H9 (cell line): ENCODE results near the gene GRIA4. TPM values are rescaled to one million over a fixed set of nuclear protein-coding genes. Genes with fewer than 3 reads are reported as not detected.

ENCODE experiments used
- DNase-seq: peaks from one replicate; pipeline ENCODE4 v3.0.0-alpha.2; 2017
- H2AFZ ChIP-seq: one replicate; pipeline ENCODE4 v1.6.1; 2013; ENCODE audit warnings: mild to moderate bottlenecking, low read length, control low read depth, moderate library complexity
- H2AK5ac ChIP-seq: 2 replicates; pipeline ENCODE4 v1.6.1; 2013; ENCODE audit warnings: low read length, control low read depth, mixed read lengths; ENCODE audit not compliant: insufficient read length
- H2BK120ac ChIP-seq: one replicate; pipeline ENCODE4 v1.6.1; 2013; ENCODE audit warnings: low read depth, mild to moderate bottlenecking, low read length, control low read depth, inconsistent platforms; ENCODE audit not compliant: poor library complexity, severe bottlenecking
- H2BK12ac ChIP-seq: 2 replicates; pipeline ENCODE4 v1.6.1; 2013; ENCODE audit warnings: low read length, control low read depth, mixed read lengths, low read depth; ENCODE audit not compliant: insufficient read length
- H2BK15ac ChIP-seq: 2 replicates; pipeline ENCODE4 v1.6.1; 2013; ENCODE audit warnings: low read depth, low read length, control low read depth
- H2BK20ac ChIP-seq: one replicate; pipeline ENCODE4 v1.6.1; 2013; ENCODE audit warnings: low read depth, mild to moderate bottlenecking, low read length, control low read depth, inconsistent platforms; ENCODE audit not compliant: poor library complexity, severe bottlenecking
- H2BK5ac ChIP-seq: 2 replicates; pipeline ENCODE4 v1.6.1; 2013; ENCODE audit warnings: low read length, control low read depth, mixed read lengths; ENCODE audit not compliant: insufficient read length
- H3K14ac ChIP-seq: 2 replicates; pipeline ENCODE4 v1.6.1; 2013; ENCODE audit warnings: low read length, control low read depth; ENCODE audit not compliant: insufficient read depth
- H3K18ac ChIP-seq: 2 replicates; pipeline ENCODE4 v1.6.1; 2013; ENCODE audit warnings: low read depth, mild to moderate bottlenecking, mixed read lengths, low read length, control low read depth; ENCODE audit not compliant: insufficient read length
- H3K23ac ChIP-seq: 2 replicates; pipeline ENCODE4 v1.6.1; 2013; ENCODE audit warnings: low read length, control low read depth, mixed read lengths, low read depth; ENCODE audit not compliant: insufficient read length
- H3K23me2 ChIP-seq: 2 replicates; pipeline ENCODE4 v1.6.1; 2013; ENCODE audit warnings: low read depth, mild to moderate bottlenecking, mixed read lengths, low read length, control low read depth; ENCODE audit not compliant: insufficient read length, poor library complexity, severe bottlenecking
- H3K27ac ChIP-seq: 2 replicates; pipeline ENCODE4 v1.5.1; 2013; ENCODE audit warnings: low read length, control low read depth, mixed read lengths, low read depth; ENCODE audit not compliant: insufficient read length
- H3K27me3 ChIP-seq: 2 replicates; pipeline ENCODE4 v1.6.1; 2013; ENCODE audit warnings: low read length, control low read depth, inconsistent platforms; ENCODE audit not compliant: insufficient read depth
- H3K4ac ChIP-seq: 2 replicates; pipeline ENCODE4 v1.6.1; 2013; ENCODE audit warnings: low read depth, mild to moderate bottlenecking, control low read depth, inconsistent platforms, low read length, moderate library complexity
- H3K4me1 ChIP-seq: 2 replicates; pipeline ENCODE4 v1.6.1; 2013; ENCODE audit warnings: low read length, control low read depth, inconsistent platforms; ENCODE audit not compliant: insufficient read depth
- H3K4me2 ChIP-seq: 2 replicates; pipeline ENCODE4 v1.6.1; 2013; ENCODE audit warnings: low read length, control low read depth, mixed read lengths; ENCODE audit not compliant: insufficient read length, insufficient read depth
- H3K56ac ChIP-seq: 2 replicates; pipeline ENCODE4 v1.6.1; 2013; ENCODE audit warnings: low read depth, mild to moderate bottlenecking, mixed read lengths, low read length, control low read depth; ENCODE audit not compliant: insufficient read length
- H3K79me1 ChIP-seq: 2 replicates; pipeline ENCODE4 v1.6.1; 2013; ENCODE audit warnings: low read depth, mild to moderate bottlenecking, moderate library complexity, low read length, control low read depth, inconsistent platforms; ENCODE audit not compliant: insufficient read depth, poor library complexity, severe bottlenecking
- H3K79me2 ChIP-seq: 2 replicates; pipeline ENCODE4 v1.6.1; 2013; ENCODE audit warnings: low read length, control low read depth, inconsistent platforms; ENCODE audit not compliant: insufficient read depth
- H3K9ac ChIP-seq: 2 replicates; pipeline ENCODE4 v1.6.1; 2013; ENCODE audit warnings: low read length, control low read depth, mixed read lengths; ENCODE audit not compliant: insufficient read length; ENCODE audit errors: extremely low read depth
- H3K9me3 ChIP-seq: one replicate; pipeline ENCODE4 v1.6.1; 2013; ENCODE audit warnings: low read depth, low read length, inconsistent platforms; ENCODE audit not compliant: control insufficient read depth
- H3T11ph ChIP-seq: one replicate; pipeline ENCODE4 v1.6.1; 2013; ENCODE audit warnings: mild to moderate bottlenecking, low read length, control low read depth, inconsistent platforms
- H4K20me1 ChIP-seq: one replicate; pipeline ENCODE4 v1.6.1; 2013; ENCODE audit not compliant: control insufficient read depth, insufficient read length, insufficient read depth
- H4K5ac ChIP-seq: 2 replicates; pipeline ENCODE4 v1.6.1; 2013; ENCODE audit warnings: low read depth, mild to moderate bottlenecking, mixed read lengths, low read length, control low read depth; ENCODE audit not compliant: insufficient read length
- H4K8ac ChIP-seq: replicated peaks from 2 replicates; pipeline ENCODE4 v1.6.1; 2013; ENCODE audit warnings: low read length, control low read depth, mixed read lengths, low read depth; ENCODE audit not compliant: insufficient read length
- H4K91ac ChIP-seq: 2 replicates; pipeline ENCODE4 v1.6.1; 2013; ENCODE audit warnings: low read depth, mild to moderate bottlenecking, moderate library complexity, mixed read lengths, low read length, control low read depth; ENCODE audit not compliant: insufficient read length
- H3K27ac Mint-ChIP-seq, 3 experiments: 2 replicates in 2 of 3; 3 replicates in 1 of 3; pipeline ENCODE4 v1.8.0; 2020 to 2021; ENCODE audit warnings: mixed read lengths in 3 of 3, mild to moderate bottlenecking in 1 of 3, moderate library complexity in 1 of 3
- H3K27me3 Mint-ChIP-seq: 2 replicates; pipeline ENCODE4 v1.8.0; 2021; ENCODE audit warnings: low read depth, mild to moderate bottlenecking, moderate library complexity, mixed read lengths
- H3K36me3 Mint-ChIP-seq, 3 experiments: 2 replicates in 2 of 3; 3 replicates in 1 of 3; pipeline ENCODE4 v1.8.0; 2020 to 2021; ENCODE audit warnings: low read depth in 3 of 3, mixed read lengths in 3 of 3; ENCODE audit not compliant: insufficient read depth in 1 of 3
- H3K4me1 Mint-ChIP-seq, 2 experiments: 2 replicates each; pipeline ENCODE4 v1.8.0; 2020; ENCODE audit warnings: mixed read lengths in 2 of 2
- H3K4me3 Mint-ChIP-seq, 2 experiments: 2 replicates in 1 of 2; 3 replicates in 1 of 2; pipeline ENCODE4 v1.8.0; 2020 to 2021; ENCODE audit warnings: mild to moderate bottlenecking in 2 of 2, mixed read lengths in 2 of 2, moderate library complexity in 1 of 2
- H3K9me3 Mint-ChIP-seq, 2 experiments: 2 replicates in 1 of 2; 3 replicates in 1 of 2; pipeline ENCODE4 v1.8.0; 2020; ENCODE audit warnings: mild to moderate bottlenecking in 2 of 2, mixed read lengths in 2 of 2, moderate library complexity in 1 of 2
- CTCF ChIP-seq: fragments of 200-600 bp; sonication (generic); conservative IDR thresholded peaks from 3 replicates; pipeline ENCODE4 v1.8.0; 2021; ENCODE audit warnings: antibody characterized with exemption, mild to moderate bottlenecking
- WGBS: extraction: QIAGEN DNeasy Blood & Tissue Kit; methylation state at CpG from one replicate; pipeline ENCODE4 v1.1.7; 2013; ENCODE audit warnings: missing lambda C conversion rate, low lambda C conversion rate, mixed read lengths; ENCODE audit not compliant: insufficient read length; ENCODE audit errors: extremely low coverage; 5-methylcytosine and 5-hydroxymethylcytosine counted together
- total RNA-seq: library from RNA; stranded (reverse); gene quantifications from 2 replicates; pipeline ENCODE4 v1.2.1, GENCODE V29; 2021

Gene GRIA4
- total RNA-seq, 1 experiment from 2014 or later: 0.83 TPM

GRCh38 chr11:105912666-105913065, 302.8 kb downstream of the GRIA4 start:
- Histone ChIP-seq H3K79me2 (no peaks in the 10 kb centered on the region), H3K27me3 (no peaks in the 10 kb centered on the region), H3K14ac (no peak overlapping the region), H3K4me2 (no peak overlapping the region), H4K91ac (no peak overlapping the region), H4K5ac (no peak overlapping the region), H3K9me3 (no peaks in the 10 kb centered on the region), H3T11ph (no peak overlapping the region), H2BK20ac (no peak overlapping the region), H3K9ac (no peak overlapping the region), H3K4me1 (peaks cover 3% of the 10 kb centered on the region), H4K20me1 (no peaks in the 10 kb centered on the region), H3K27ac (no peak overlapping the region), H3K23ac (no peak overlapping the region), H2AK5ac (no peak overlapping the region), H2BK120ac (no peak overlapping the region), H3K18ac (no peak overlapping the region), H3K56ac (no peak overlapping the region), H3K79me1 (no peaks in the 10 kb centered on the region), H3K23me2 (no peaks in the 10 kb centered on the region), H2BK5ac (no peak overlapping the region), H2AFZ (no peak overlapping the region), H3K4ac (no peak overlapping the region), H2BK15ac (no peak overlapping the region), H4K8ac (no peak overlapping the region), H2BK12ac (no peak overlapping the region)
- no peak overlapping the region for H3K4me3 Mint-ChIP-seq
- no peaks in the 10 kb centered on the region for H3K9me3 Mint-ChIP-seq
- H3K27ac Mint-ChIP-seq: no peak overlapping the region
- H3K36me3 Mint-ChIP-seq: no peaks in the 10 kb centered on the region
- TF ChIP-seq CTCF: no peak
- peaks cover 9% of the 10 kb centered on the region in 2 experiments for H3K4me1 Mint-ChIP-seq
- no CpG with 5 or more reads among the region's 2 CpGs for WGBS
- DNase-seq: no peak
- no peaks in the 10 kb centered on the region for H3K27me3 Mint-ChIP-seq
